ENCODE results near the gene PIGP. TPM values are rescaled to one million over a fixed set of nuclear protein-coding genes. Genes with fewer than 3 reads are reported as not detected.

Gene PIGP
- total and polyA plus RNA-seq, 2 of the 8 experiments (the other 6 are each of a cell fraction or from before 2014, with no cell fraction given) = 11.3 to 18.0 TPM

DNA sequence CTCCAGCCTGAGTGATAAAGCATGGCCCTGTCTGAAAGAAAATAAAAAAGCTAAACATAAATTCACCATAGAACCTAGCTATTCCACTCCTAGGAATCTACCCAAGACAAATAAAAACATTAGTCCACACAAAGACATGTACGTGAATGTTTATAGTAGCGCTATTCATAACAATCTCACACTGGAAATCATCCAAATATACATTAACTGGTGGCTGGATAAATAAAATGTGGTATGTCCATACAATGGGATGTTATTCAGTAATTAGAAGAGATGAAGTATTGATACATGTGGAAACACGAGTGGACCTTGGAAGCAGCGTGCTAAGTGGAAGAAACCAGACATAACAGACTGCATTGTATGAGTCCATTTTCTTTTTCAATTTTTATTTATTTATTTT lies 36.7 kb downstream of the PIGP start:
- Histone ChIP-seq H3K4me3 (ENCODE audit: extremely low read depth in 1 of 4, insufficient read depth in 2 of 4, low read depth in 3 of 4, low read length in 4 of 4) (no peak overlapping the region), H4K8ac (ENCODE audit: extremely low read depth, insufficient read depth, low read length) (no peak overlapping the region), H3K4ac (replicated peaks; ENCODE audit: insufficient read length, low read depth, low read length) (no peak overlapping the region), H3K79me2 (ENCODE audit: control insufficient read depth in 1 of 2, insufficient read depth in 2 of 2, low read length in 2 of 2) (no peaks in the 10 kb centered on the region), H2BK120ac (replicated peaks; ENCODE audit: low read depth, low read length) (no peak overlapping the region), H3K36me3 (ENCODE audit: control insufficient read depth in 2 of 4, insufficient read depth in 4 of 4, low read length in 3 of 4) (no peaks in the 10 kb centered on the region), H3K18ac (ENCODE audit: extremely low read depth, low read length) (no peak overlapping the region), H3K4me1 (replicated peaks in 1 of 4; ENCODE audit: control insufficient read depth in 3 of 4, insufficient read depth in 4 of 4, low read length in 3 of 4) (peaks cover 0 to 4% (median 0%) of the 10 kb centered on the region in 4 experiments; a peak in 2 of 7 replicates), H2BK5ac (ENCODE audit: low read depth, low read length) (no peak overlapping the region), H3K4me2 (ENCODE audit: insufficient read depth in 1 of 2, low read depth in 2 of 2, low read length in 2 of 2) (no peak overlapping the region), H3K9me3 (ENCODE audit: insufficient read depth in 2 of 2, low read depth in 1 of 2, low read length in 1 of 2) (no peaks in the 10 kb centered on the region), H3K27ac (ENCODE audit: low read depth, low read length) (no peak overlapping the region), H3K79me1 (ENCODE audit: low read depth, low read length) (no peaks in the 10 kb centered on the region), H3K23me2 (ENCODE audit: low read depth, low read length) (no peaks in the 10 kb centered on the region), H4K91ac (replicated peaks; ENCODE audit: insufficient read length, low read length) (no peak overlapping the region), H3K27me3 (replicated peaks in 1 of 4; ENCODE audit: control insufficient read depth in 3 of 4, extremely low read depth in 1 of 4, insufficient read depth in 3 of 4, low read length in 3 of 4) (peaks cover 0 to 32% (median 14%) of the 10 kb centered on the region in 4 experiments; a peak in 6 of 7 replicates), H2AFZ (ENCODE audit: low read length) (no peak overlapping the region), H2BK12ac (ENCODE audit: low read depth, low read length) (no peak overlapping the region), H3K56ac (replicated peaks; ENCODE audit: insufficient read length, low read depth, low read length) (no peak overlapping the region), H2AK5ac (ENCODE audit: low read depth, low read length) (no peak overlapping the region), H2BK15ac (ENCODE audit: low read length) (no peak overlapping the region), H2BK20ac (ENCODE audit: low read length) (no peak overlapping the region), H4K5ac (ENCODE audit: insufficient read length, low read depth, low read length) (no peak overlapping the region), H3K14ac (ENCODE audit: insufficient read length) (no peak overlapping the region), H3K23ac (ENCODE audit: insufficient read length) (no peak overlapping the region), H3K9ac (replicated peaks in 1 of 4; ENCODE audit: extremely low read depth in 1 of 4, low read depth in 3 of 4, low read length in 3 of 4) (no peak overlapping the region), H4K20me1 (replicated peaks in 1 of 2; ENCODE audit: control insufficient read depth in 1 of 2, insufficient read depth in 2 of 2, low read length in 2 of 2) (peaks cover 0 to 1% of the 10 kb centered on the region in 2 experiments)
- ChIA-PET CTCF (ENCODE audit: partially characterized antibody) (interaction anchor here (0.6 to 0.9 kb wide), 2 partner anchors 52 to 174 kb away, joined by 3 read pairs; no protein-coding TSS in a partner anchor), POLR2A (ENCODE audit: partially characterized antibody) (no interaction called here)
- DNase-seq (ENCODE audit: low read depth in 1 of 2, low spot score in 2 of 2) (no peak), FAIRE-seq (no peak)
- WGBS, 2 experiments (ENCODE audit: extremely low coverage in 1 of 2, insufficient coverage in 1 of 2, insufficient read length in 1 of 2, insufficient replicate concordance in 2 of 2, low coverage in 1 of 2, low lambda C conversion rate in 2 of 2, missing lambda C conversion rate in 1 of 2) = 91% methylated on average over 4 of the region's 4 CpGs; no CpG with 5 or more reads in 1 of the 2 experiments
- TF ChIP-seq ASH2L (IDR thresholded peaks at IDR 0.05; ENCODE audit: low read length) = no peak
- no peak for TF ChIP-seq KDM4A (IDR thresholded peaks at IDR 0.05; ENCODE audit: low read depth, low read length, severe bottlenecking)
- no peak for TF ChIP-seq BRCA1 (IDR thresholded peaks at IDR 0.05; ENCODE audit: low read depth, low read length)
- TF ChIP-seq SP1 (IDR thresholded peaks at IDR 0.05; ENCODE audit: low read depth, low read length) = no peak
- TF ChIP-seq SAP30 (IDR thresholded peaks at IDR 0.05; ENCODE audit: insufficient read depth, insufficient replicate concordance, low read length) = no peak
- no peak for TF ChIP-seq EP300 (IDR thresholded peaks at IDR 0.05; ENCODE audit: borderline replicate concordance in 1 of 2, low read depth in 2 of 2, low read length in 2 of 2)

Measured in H1 (cell line).